ENCODE results near the gene CD14.
"Not testable (repeated sequence)": the region's sequence is repeated elsewhere in the genome, so short reads cannot be mapped to it uniquely, and the experiment has no call there.

Gene CD14

GRCh38 chr5:140639148-140639981 is 6.4 kb upstream of the CD14 start, which contains the start of gene TMCO6:
Gene TMCO6, plus strand, starts transcription at chr5:140639451. Its CDS starts 77 bp downstream, at chr5:140639528.
- Histone ChIP-seq H2BK120ac (ENCODE audit: low read depth, low read length) (no peak within 1 kb of the TSS), H3K9ac (ENCODE audit: low read length) (peak within 1 kb of the TSS; percentile 88), H3K4me3 (ENCODE audit: insufficient read depth in 1 of 2, low read depth in 1 of 2, low read length in 2 of 2) (peak within 1 kb of the TSS; percentile 77 to 86), H3K23ac (ENCODE audit: low read length in 2 of 2) (peak within 1 kb of the TSS in 1 of 2 experiments; percentile 84), H4K8ac (ENCODE audit: low read length) (peak within 1 kb of the TSS; percentile 92), H3K4me1 (ENCODE audit: control insufficient read depth, insufficient read depth, low read depth, low read length) (peaks cover 5% of the 10 kb centered on the region), H3K27me3 (ENCODE audit: control insufficient read depth in 1 of 2, insufficient read depth in 1 of 2, low read length in 2 of 2) (no peaks in the 10 kb centered on the region), H2AK5ac (ENCODE audit: low read length, severe bottlenecking) (no peak within 1 kb of the TSS), H2BK12ac (ENCODE audit: low read length in 2 of 2) (peak within 1 kb of the TSS in 1 of 2 experiments; percentile 12), H3K9me3 (ENCODE audit: control insufficient read depth, low read length) (no peaks in the 10 kb centered on the region), H3K79me1 (replicated peaks; ENCODE audit: low read length, poor library complexity, severe bottlenecking) (peaks cover 14% of the 10 kb centered on the region), H3K27ac (ENCODE audit: low read length, poor library complexity, severe bottlenecking) (peak within 1 kb of the TSS; percentile 2), H2BK5ac (ENCODE audit: low read depth, low read length, poor library complexity, severe bottlenecking) (no peak within 1 kb of the TSS), H3K18ac (ENCODE audit: low read depth in 1 of 2, low read length in 2 of 2) (peak within 1 kb of the TSS; percentile 88 to 93), H2AFZ (ENCODE audit: low read depth, low read length) (peak within 1 kb of the TSS; percentile 80), H4K91ac (ENCODE audit: low read length) (peak within 1 kb of the TSS; percentile 8), H3K14ac (ENCODE audit: low read length in 2 of 2) (peak within 1 kb of the TSS in 1 of 2 experiments; percentile 72), H3K4ac (ENCODE audit: low read depth in 1 of 2, low read length in 2 of 2) (peak within 1 kb of the TSS; percentile 73 to 92), H3K36me3 (ENCODE audit: control insufficient read depth in 1 of 2, insufficient read depth in 2 of 2, low read depth in 1 of 2, low read length in 2 of 2) (peaks cover 25 to 34% of the 10 kb centered on the region in 2 experiments), H2BK15ac (ENCODE audit: low read depth, poor library complexity, severe bottlenecking) (peak within 1 kb of the TSS; percentile 90), H3K4me2 (ENCODE audit: low read length, poor library complexity, severe bottlenecking) (peak within 1 kb of the TSS; percentile 96)
- under 1% methylated on average over 51 of the region's 63 CpGs for WGBS
- DNase-seq = peak; percentile 95

GRCh38 chr5:140638898-140639147 is 5.8 kb upstream of the CD14 start:
- H3K4me2 ChIP-seq (ENCODE audit: low read length, poor library complexity, severe bottlenecking) = peak overlapping the region; percentile 54
- not testable (repeated sequence) for H2BK15ac ChIP-seq (ENCODE audit: low read depth, poor library complexity, severe bottlenecking); H2BK12ac ChIP-seq (ENCODE audit: low read length in 2 of 2); H3K27me3 ChIP-seq (ENCODE audit: control insufficient read depth in 1 of 2, insufficient read depth in 1 of 2, low read length in 2 of 2); H2BK120ac ChIP-seq (ENCODE audit: low read depth, low read length); H3K4ac ChIP-seq (ENCODE audit: low read depth in 1 of 2, low read length in 2 of 2); DNase-seq; H3K27ac ChIP-seq (ENCODE audit: low read length, poor library complexity, severe bottlenecking); H3K18ac ChIP-seq (ENCODE audit: low read depth in 1 of 2, low read length in 2 of 2); H2BK5ac ChIP-seq (ENCODE audit: low read depth, low read length, poor library complexity, severe bottlenecking); H3K23ac ChIP-seq (ENCODE audit: low read length in 2 of 2); H4K91ac ChIP-seq (ENCODE audit: low read length); H3K4me1 ChIP-seq (ENCODE audit: control insufficient read depth, insufficient read depth, low read depth, low read length); H3K9me3 ChIP-seq (ENCODE audit: control insufficient read depth, low read length); H2AK5ac ChIP-seq (ENCODE audit: low read length, severe bottlenecking); H3K14ac ChIP-seq (ENCODE audit: low read length in 2 of 2)
- H2AFZ ChIP-seq (ENCODE audit: low read depth, low read length) = peak overlapping the region; percentile 39
- peak overlapping the region; percentile 84 for H3K9ac ChIP-seq (ENCODE audit: low read length)
- H4K8ac ChIP-seq (ENCODE audit: low read length) = peak overlapping the region; percentile 25
- WGBS = 77% methylated on average over 9 of the region's 9 CpGs
- peak overlapping the region in 1 of 2 experiments; percentile 86 for H3K4me3 ChIP-seq (ENCODE audit: insufficient read depth in 1 of 2, low read depth in 1 of 2, low read length in 2 of 2)
- H3K36me3 ChIP-seq (ENCODE audit: control insufficient read depth in 1 of 2, insufficient read depth in 2 of 2, low read depth in 1 of 2, low read length in 2 of 2) = peaks cover 22 to 28% of the 10 kb centered on the region in 2 experiments
- peaks cover 11% of the 10 kb centered on the region for H3K79me1 ChIP-seq (replicated peaks; ENCODE audit: low read length, poor library complexity, severe bottlenecking)

- no peak overlapping the region for H3K4ac ChIP-seq (ENCODE audit: low read depth in 1 of 2, low read length in 2 of 2)
- peaks cover 13 to 18% of the 10 kb centered on the region in 2 experiments for H3K36me3 ChIP-seq (ENCODE audit: control insufficient read depth in 1 of 2, insufficient read depth in 2 of 2, low read depth in 1 of 2, low read length in 2 of 2)
- H2AK5ac ChIP-seq (ENCODE audit: low read length, severe bottlenecking) = no peak overlapping the region
- no peak overlapping the region for H3K4me2 ChIP-seq (ENCODE audit: low read length, poor library complexity, severe bottlenecking)
- no peak overlapping the region for H2BK120ac ChIP-seq (ENCODE audit: low read depth, low read length)
- no peak overlapping the region for H2BK12ac ChIP-seq (ENCODE audit: low read length in 2 of 2)
- H3K27me3 ChIP-seq (ENCODE audit: control insufficient read depth in 1 of 2, insufficient read depth in 1 of 2, low read length in 2 of 2) = no peaks in the 10 kb centered on the region
- H3K23ac ChIP-seq (ENCODE audit: low read length in 2 of 2) = no peak overlapping the region
- H3K14ac ChIP-seq (ENCODE audit: low read length in 2 of 2) = no peak overlapping the region
- no peak overlapping the region for H3K9ac ChIP-seq (ENCODE audit: low read length)
- 95% methylated on average over 10 of the region's 10 CpGs for WGBS
- H2BK5ac ChIP-seq (ENCODE audit: low read depth, low read length, poor library complexity, severe bottlenecking) = no peak overlapping the region
- no peak overlapping the region for H2BK15ac ChIP-seq (ENCODE audit: low read depth, poor library complexity, severe bottlenecking)
- H2AFZ ChIP-seq (ENCODE audit: low read depth, low read length) = no peak overlapping the region
- H3K18ac ChIP-seq (ENCODE audit: low read depth in 1 of 2, low read length in 2 of 2) = no peak overlapping the region
- H3K27ac ChIP-seq (ENCODE audit: low read length, poor library complexity, severe bottlenecking) = no peak overlapping the region
- peaks cover 5% of the 10 kb centered on the region for H3K79me1 ChIP-seq (replicated peaks; ENCODE audit: low read length, poor library complexity, severe bottlenecking)
- H4K8ac ChIP-seq (ENCODE audit: low read length) = no peak overlapping the region
- peaks cover 5% of the 10 kb centered on the region for H3K4me1 ChIP-seq (ENCODE audit: control insufficient read depth, insufficient read depth, low read depth, low read length)
- DNase-seq = no peak
- no peak overlapping the region for H4K91ac ChIP-seq (ENCODE audit: low read length)
- no peak overlapping the region for H3K4me3 ChIP-seq (ENCODE audit: insufficient read depth in 1 of 2, low read depth in 1 of 2, low read length in 2 of 2)
- no peaks in the 10 kb centered on the region for H3K9me3 ChIP-seq (ENCODE audit: control insufficient read depth, low read length)
These were observed 4.6 kb upstream of the CD14 start for GRCh38 chr5:140637371-140638100.

All from mesenchymal stem cell (in vitro differentiated cells and primary cell).